GM10266 (cell line): ENCODE data around the gene PLA2G6.
A peak's percentile ranks its signal among the peaks of the same experiment; 100 is the strongest.

Source experiments
- DNase-seq: peaks from one replicate; pipeline ENCODE4 v3.0.0; 2012; ENCODE audit errors: extremely low spot score
- CTCF ChIP-seq: IDR thresholded peaks from 2 replicates; pipeline ENCODE4 v1.5.1; 2012; ENCODE audit warnings: mild to moderate bottlenecking, low read depth; ENCODE audit not compliant: control insufficient read depth, insufficient read depth; ENCODE audit errors: missing control alignments

The PLA2G6 gene

DNA sequence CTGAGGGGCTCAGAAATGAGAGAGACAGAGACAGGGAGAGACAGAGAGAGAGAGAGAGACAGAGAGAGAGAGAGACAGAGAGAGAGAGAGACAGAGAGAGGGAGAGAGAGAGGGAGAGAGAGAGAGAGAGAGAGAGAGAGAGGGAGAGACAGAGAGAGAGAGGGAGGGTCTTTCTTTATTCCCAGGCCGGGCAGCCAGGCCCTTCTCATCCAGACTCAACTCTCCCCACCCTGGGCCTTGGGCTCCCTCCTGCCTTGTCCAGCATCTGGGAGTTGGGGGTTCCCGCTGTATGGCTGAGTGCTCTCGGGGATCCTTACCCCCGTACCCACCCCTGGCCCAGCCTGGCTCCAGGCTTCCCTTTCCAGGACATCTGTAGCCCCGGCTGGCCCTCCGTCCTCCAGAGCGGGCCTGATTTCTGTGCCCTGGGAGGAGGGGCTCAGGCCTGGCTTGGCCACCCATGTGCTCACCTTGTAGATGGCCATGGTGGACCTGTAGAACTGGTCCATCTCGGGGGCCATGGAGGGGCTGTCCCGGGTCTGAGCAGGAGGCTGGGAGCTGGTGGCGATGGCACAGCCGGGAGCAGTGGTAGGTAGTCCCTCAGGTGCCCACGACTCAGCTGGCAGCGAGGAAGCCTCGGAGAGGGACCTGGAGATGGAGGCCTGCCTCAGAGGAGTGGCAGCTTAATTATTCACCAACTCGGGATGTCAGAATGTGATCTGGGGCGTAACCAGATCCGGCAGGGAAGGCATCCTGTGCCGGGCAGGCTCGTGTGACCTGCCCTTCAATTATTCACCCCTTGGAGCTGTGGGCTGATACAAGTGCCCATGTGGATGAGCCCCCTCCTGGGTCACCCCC lies 71.4 kb downstream of the PLA2G6 start, which contains the start of gene BAIAP2L2:
Gene BAIAP2L2 (minus strand): TSS at position 677 of the 855 bp plus-strand sequence. CDS start 159 bp downstream, at position 518.
- no peak for DNase-seq
- no peak for TF ChIP-seq CTCF

- TF ChIP-seq CTCF: no peak
- DNase-seq: peak; percentile 56
These were observed 72.1 kb downstream of the PLA2G6 start for GRCh38 chr22:38109371-38110001.

DNA sequence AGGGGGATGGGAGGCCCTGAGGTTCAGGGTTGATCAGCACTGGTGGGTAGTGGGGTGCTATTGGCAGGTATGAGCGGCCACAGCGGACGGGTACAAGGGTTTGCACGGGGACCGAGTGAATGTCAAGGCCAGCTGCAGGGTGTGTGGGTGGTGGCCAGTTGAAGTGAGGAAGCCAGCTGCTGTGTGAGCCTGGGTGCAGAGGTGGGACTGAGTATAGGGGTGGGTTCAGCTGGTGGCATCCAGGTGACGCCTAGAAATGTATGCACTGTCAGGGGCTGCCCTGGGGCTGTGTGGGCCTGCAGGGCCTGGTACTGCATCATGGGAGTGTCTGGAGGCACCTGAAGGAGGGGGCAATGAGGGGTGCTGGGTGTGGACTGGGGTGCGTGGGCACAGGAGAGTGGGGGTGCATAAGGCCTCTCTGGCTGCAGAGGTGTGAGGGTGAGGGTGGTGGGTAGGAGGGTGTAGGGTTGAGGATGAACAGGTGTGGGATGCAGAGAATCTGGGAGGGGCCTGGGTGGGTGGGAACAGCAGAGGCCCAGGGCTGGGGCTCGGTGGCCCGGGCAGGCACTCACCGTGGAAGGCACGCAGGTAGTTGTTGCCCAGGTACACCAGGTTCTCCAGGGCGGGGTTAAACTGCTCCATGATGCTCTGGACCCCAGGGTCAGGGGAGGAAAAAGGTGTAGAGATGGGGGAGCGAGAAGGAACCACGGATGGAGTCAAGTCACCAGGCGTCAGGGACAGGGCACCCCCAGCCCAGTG lies 72.9 kb downstream of the PLA2G6 start:
- TF ChIP-seq CTCF: no peak
- DNase-seq: no peak

GRCh38 chr22:38107692-38108515 lies 73.7 kb downstream of the PLA2G6 start:
- TF ChIP-seq CTCF: no peak
- no peak for DNase-seq

GRCh38 chr22:38106814-38107578 lies 74.6 kb downstream of the PLA2G6 start:
- no peak for DNase-seq
- TF ChIP-seq CTCF: no peak

- no peak for DNase-seq
- peak; percentile 17 for TF ChIP-seq CTCF
These were observed 77.5 kb downstream of the PLA2G6 start for GRCh38 chr22:38104084-38104483.
